RWPE1 (cell line): ENCODE results near the gene NUFIP1.

Experiments used
- CTCF ChIA-PET: fragments of 350-600 bp; sonication (Branson Sonifier 250); formaldehyde crosslinking; extraction: SDS; loops from one replicate; lab custom pipeline; 2021; lab: Yijun Ruan, JAX
- POLR2A ChIA-PET: fragments of 400-600 bp; formaldehyde crosslinking; extraction: SDS; loops from one replicate; lab custom pipeline; 2020; ENCODE audit warnings: antibody characterized with exemption; ENCODE audit not compliant: low non-redundant PET; lab: Yijun Ruan, JAX
- DNase-seq: peaks from one replicate; pipeline ENCODE4 v3.0.0; 2012; ENCODE audit warnings: low spot score
- H3K27ac ChIP-seq: fragments of 450-650 bp; 2 replicates; pipeline ENCODE4 v1.5.1; 2017
- TF ChIP-seq, protein P1 (sequence below): fragments of 450-650 bp; conservative IDR thresholded peaks from 2 replicates; pipeline ENCODE4 v1.5.1; 2017; ENCODE audit warnings: low read depth, mild to moderate bottlenecking

The NUFIP1 gene

DNA sequence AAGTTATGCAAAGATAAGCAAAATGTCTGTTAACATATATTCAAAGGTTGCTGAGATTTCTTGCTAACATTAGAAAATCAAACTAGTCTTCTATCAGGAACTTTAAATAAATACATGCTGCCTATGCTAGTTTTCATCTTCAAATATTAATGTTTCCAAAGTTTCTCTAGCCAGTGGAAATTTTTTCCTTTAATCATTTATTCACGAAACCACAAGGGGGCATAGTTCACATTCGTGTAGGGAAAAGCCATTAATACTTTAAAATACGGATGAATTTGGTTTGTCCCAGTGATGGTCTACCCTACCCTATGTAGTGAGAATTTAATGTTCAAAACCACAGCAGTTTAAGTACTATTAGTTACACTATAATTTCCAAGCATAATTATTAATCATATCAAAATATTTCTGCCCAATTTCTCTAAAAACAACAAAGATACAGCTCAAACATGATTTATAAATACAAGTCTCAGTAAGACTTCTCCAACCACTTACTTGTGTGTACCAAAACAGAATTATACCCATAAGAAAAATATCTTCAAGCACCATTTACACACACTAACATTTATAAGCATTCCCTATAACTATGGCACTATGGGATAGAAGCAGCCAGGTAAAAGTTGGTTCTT, 16.2 kb downstream of the NUFIP1 start:
- ChIA-PET POLR2A (no interaction called here), CTCF (interaction anchor here (0.6 to 0.8 kb wide), 6 partner anchors 99 to 963 kb away, joined by 3 to 6 read pairs (median 4); no protein-coding TSS in a partner anchor)
- peak; percentile 26 for DNase-seq
- TF ChIP-seq, protein P1, sequence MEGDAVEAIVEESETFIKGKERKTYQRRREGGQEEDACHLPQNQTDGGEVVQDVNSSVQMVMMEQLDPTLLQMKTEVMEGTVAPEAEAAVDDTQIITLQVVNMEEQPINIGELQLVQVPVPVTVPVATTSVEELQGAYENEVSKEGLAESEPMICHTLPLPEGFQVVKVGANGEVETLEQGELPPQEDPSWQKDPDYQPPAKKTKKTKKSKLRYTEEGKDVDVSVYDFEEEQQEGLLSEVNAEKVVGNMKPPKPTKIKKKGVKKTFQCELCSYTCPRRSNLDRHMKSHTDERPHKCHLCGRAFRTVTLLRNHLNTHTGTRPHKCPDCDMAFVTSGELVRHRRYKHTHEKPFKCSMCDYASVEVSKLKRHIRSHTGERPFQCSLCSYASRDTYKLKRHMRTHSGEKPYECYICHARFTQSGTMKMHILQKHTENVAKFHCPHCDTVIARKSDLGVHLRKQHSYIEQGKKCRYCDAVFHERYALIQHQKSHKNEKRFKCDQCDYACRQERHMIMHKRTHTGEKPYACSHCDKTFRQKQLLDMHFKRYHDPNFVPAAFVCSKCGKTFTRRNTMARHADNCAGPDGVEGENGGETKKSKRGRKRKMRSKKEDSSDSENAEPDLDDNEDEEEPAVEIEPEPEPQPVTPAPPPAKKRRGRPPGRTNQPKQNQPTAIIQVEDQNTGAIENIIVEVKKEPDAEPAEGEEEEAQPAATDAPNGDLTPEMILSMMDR, result peak; percentile 76
- H3K27ac ChIP-seq, result no peak overlapping the region

DNA sequence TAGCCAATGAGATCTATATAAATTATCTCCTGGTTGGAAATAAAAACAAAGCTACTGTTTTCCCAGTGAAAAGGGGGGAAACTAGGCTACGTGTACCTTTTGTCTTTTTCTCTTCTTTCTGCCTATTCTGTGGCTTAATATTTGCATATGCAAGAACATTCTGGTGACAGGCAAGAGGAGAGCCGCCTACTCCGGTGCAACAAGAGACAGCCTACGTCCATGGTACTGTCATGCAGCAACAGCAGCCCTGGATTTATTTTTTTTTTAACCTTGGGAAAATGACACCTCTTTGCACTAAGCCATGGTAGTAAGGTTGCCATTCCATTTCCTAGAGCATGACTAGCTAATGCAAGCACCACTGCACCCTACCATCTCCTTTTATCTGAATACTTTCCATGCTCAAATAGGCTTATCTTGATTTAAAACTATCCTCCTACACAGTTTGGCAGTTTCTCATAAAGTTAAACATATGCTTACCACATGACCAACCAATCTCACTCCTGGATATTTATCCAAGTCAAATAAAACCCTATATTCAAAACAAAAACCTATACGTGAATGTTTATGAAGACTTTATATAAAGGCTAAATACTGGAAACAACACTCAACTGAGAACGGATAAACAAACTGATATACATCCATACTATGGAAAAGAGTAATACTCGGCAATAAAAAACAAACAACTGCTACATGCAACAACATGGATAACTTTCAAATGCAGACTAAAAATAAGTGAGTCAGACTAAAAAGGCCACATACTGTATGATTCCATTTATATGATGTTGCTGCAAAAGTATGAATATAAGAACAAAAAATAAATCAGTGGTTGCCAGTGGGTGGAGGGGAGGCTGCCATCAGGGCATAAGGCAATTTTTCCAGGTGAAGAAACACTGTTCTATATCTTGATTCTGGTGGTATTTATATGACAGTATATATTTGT, 17.3 kb downstream of the NUFIP1 start:
- TF ChIP-seq, protein P1, result no peak
- H3K27ac ChIP-seq, result no peak overlapping the region
- ChIA-PET CTCF (no interaction called here), POLR2A (no interaction called here)
- DNase-seq, result no peak

DNA sequence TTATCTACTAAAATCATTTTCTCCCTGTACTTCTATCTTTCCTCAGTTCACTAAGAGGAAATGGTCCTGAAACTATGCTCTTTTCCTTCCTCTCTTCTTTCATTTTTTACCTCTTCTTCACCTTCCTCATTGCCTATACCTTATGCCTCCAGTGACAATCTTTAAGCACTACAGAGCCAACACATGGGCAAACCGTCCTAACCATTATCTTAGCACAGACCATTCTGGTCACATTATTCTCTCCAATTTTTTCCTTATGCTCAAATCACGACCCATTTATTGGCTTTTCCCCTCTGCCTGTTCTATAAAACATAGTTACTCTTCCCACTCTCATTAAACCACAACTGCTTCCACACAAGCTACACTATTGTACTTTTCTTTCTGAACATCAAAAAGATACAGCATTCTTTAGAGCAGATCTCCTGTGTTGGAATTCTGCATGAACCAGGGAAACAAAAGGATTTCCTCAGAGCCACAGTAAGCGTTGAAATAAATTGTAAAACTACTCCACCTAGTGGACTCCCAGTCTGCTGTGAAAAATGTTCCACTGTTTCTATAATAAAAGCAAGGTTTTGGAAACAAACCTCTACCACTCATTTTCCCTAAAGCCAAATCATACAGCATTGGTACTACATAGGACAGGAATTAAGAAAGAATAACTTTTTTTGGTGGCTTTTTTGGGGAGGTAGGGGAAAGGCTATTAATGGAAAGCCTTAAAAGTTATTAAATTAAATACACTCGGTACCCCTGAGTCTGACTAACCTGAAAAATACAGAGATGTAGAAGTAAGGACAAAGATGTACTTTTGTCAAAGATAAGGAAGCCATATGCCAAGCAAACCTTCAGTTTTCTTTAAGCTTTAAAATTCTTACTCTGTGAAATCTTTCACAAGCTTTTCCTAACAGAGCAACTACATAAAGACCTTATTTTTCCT, 19.5 kb downstream of the NUFIP1 start:
- no peak overlapping the region for H3K27ac ChIP-seq
- ChIA-PET CTCF (interaction anchor here (0.6 to 1.0 kb wide), 5 partner anchors 11 to 277 kb away, joined by 3 to 6 read pairs (median 3); no protein-coding TSS in a partner anchor), POLR2A (no interaction called here)
- TF ChIP-seq, protein P1, result peak; percentile 87
- peak; percentile 53 for DNase-seq

DNA sequence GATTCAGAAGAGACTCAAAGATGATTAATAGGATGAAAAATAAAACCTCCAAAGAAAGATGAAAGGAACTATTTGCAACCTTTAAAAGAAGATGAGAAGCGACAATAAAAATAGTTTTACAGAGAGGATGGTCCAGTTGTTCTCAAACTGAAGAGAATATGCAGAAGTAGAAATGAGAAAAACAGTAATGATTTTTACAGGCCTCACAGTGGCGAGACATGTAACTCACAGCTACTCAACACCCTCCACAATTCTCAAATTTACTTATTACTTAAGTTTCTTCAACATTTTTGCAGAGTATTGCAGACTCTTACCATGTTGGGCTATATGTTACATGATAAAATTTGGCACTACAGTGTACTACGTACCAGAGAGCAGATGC, 20.8 kb downstream of the NUFIP1 start:
- ChIA-PET CTCF (interaction anchor here (0.6 kb wide), 1 partner anchor 1627 kb away, joined by 3 read pairs; no protein-coding TSS in a partner anchor), POLR2A (no interaction called here)
- no peak for DNase-seq
- H3K27ac ChIP-seq, result no peak overlapping the region
- TF ChIP-seq, protein P1, result no peak

DNA sequence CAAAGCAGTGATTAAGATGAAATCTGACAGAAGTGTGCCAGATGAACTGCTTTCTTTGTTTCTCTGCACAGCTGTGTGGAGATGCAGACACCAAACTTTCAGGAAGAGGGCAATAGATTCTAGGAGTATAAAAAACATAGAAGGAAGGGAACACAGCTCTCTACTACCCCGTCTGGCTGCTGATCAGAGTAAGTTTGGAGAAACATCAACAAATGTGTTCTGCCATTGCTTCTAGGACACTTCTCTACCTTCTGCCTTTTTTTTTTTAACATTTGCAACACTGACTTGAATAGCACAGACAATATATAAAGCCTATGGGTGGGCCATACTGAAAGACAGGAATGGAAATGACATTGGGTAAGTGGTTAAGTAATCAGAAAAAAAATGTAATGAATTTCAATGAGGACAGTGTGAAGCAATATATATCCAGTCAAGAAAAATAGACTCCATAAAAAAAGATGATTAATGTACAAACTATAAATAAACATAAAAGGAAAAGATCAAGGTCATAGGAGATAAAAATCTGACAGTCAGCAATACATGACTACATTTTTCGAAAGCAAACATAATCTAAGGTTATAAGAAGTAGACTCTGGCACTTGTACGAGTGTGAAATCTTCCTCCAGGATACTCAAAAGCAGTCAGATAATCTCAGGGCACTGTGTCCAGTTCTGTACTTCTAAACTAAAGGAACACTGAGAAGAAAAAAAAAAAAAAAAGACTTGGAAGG, 21.4 kb downstream of the NUFIP1 start:
- POLR2A ChIA-PET, result no interaction called here
- no peak for DNase-seq
- no peak overlapping the region for H3K27ac ChIP-seq
- CTCF ChIA-PET, result interaction anchor here (0.6 kb wide), 2 partner anchors 43 to 1628 kb away, joined by 3 read pairs; no protein-coding TSS in a partner anchor
- TF ChIP-seq, protein P1, result no peak
